Endodermal cell (in vitro differentiated cells): ENCODE measurements around the gene PRR7. TPM values are rescaled to one million over a fixed set of nuclear protein-coding genes. Genes with fewer than 3 reads are reported as not detected.

ENCODE experiments used
- DNase-seq: peaks from one replicate; pipeline ENCODE4 v3.0.0-alpha.2; 2017
- H3K27ac ChIP-seq: 2 replicates; pipeline ENCODE4 v1.5.1; 2013; ENCODE audit warnings: mild to moderate bottlenecking, low read depth, low read length, moderate library complexity
- H3K27me3 ChIP-seq: 2 replicates; pipeline ENCODE4 v1.6.1; 2013; ENCODE audit warnings: mild to moderate bottlenecking, low read length, moderate library complexity; ENCODE audit not compliant: insufficient read depth, control insufficient read depth, poor library complexity, severe bottlenecking
- H3K36me3 ChIP-seq: 2 replicates; pipeline ENCODE4 v1.7.0; 2013; ENCODE audit warnings: mild to moderate bottlenecking, low read length, moderate library complexity; ENCODE audit not compliant: control insufficient read depth, insufficient read depth
- H3K4me1 ChIP-seq: one replicate; pipeline ENCODE4 v1.7.0; 2013; ENCODE audit warnings: low read length; ENCODE audit not compliant: control insufficient read depth, insufficient read depth
- H3K4me3 ChIP-seq: 2 replicates; pipeline ENCODE4 v1.5.1; 2013; ENCODE audit warnings: mild to moderate bottlenecking, low read length, moderate library complexity
- H3K9ac ChIP-seq: 2 replicates; pipeline ENCODE4 v1.6.1; 2013; ENCODE audit warnings: mild to moderate bottlenecking, low read length, moderate library complexity; ENCODE audit not compliant: poor library complexity, severe bottlenecking; ENCODE audit errors: extremely low read depth
- H3K9me3 ChIP-seq: 2 replicates; pipeline ENCODE4 v1.6.1; 2013; ENCODE audit warnings: mild to moderate bottlenecking, low read length, moderate library complexity; ENCODE audit not compliant: control insufficient read depth
- H3K27ac Mint-ChIP-seq: 2 replicates; pipeline ENCODE4 v1.8.0; 2020; ENCODE audit warnings: mixed read lengths
- H3K27me3 Mint-ChIP-seq: 2 replicates; pipeline ENCODE4 v1.8.0; 2021; ENCODE audit warnings: mild to moderate bottlenecking, mixed read lengths; ENCODE audit not compliant: insufficient read depth
- H3K36me3 Mint-ChIP-seq: 2 replicates; pipeline ENCODE4 v1.8.0; 2020; ENCODE audit warnings: low read depth, mixed read lengths
- H3K4me1 Mint-ChIP-seq: 2 replicates; pipeline ENCODE4 v1.8.0; 2020; ENCODE audit warnings: mixed read lengths
- H3K4me3 Mint-ChIP-seq: 2 replicates; pipeline ENCODE4 v1.8.0; 2020; ENCODE audit warnings: mild to moderate bottlenecking, moderate library complexity, mixed read lengths
- H3K9me3 Mint-ChIP-seq: 2 replicates; pipeline ENCODE4 v1.8.0; 2020; ENCODE audit warnings: mild to moderate bottlenecking, mixed read lengths
- WGBS, 2 experiments: methylation state at CpG; one replicate each; pipeline versions ENCODE4 v1.1.5 to v1.1.7; 2013; ENCODE audit warnings: missing lambda C conversion rate in 2 of 2, mixed read lengths in 1 of 2; ENCODE audit not compliant: insufficient coverage in 1 of 2, insufficient read length in 1 of 2; 5-methylcytosine and 5-hydroxymethylcytosine counted together
- total RNA-seq, 2 donors: library from RNA; stranded (reverse); fragmentation: NEBNext Ultra II Directional in 1 of 2; extraction: Animal tissue kit (Norgen Biotek cat#: 25700) in 1 of 2; gene quantifications; 2 replicates in 1 of 2; 3 replicates in 1 of 2; pipeline ENCODE4 v1.2.1, GENCODE V29; 2021
- TF ChIP-seq, protein P1 (sequence below): fragments of 200-600 bp; sonication (generic); conservative IDR thresholded peaks from 2 replicates; pipeline ENCODE4 v1.5.0; 2021; ENCODE audit warnings: antibody characterized with exemption, mild to moderate bottlenecking

Gene PRR7
- total RNA-seq, 2 donors from 2014 or later: 4.7 to 8.0 TPM

DNA sequence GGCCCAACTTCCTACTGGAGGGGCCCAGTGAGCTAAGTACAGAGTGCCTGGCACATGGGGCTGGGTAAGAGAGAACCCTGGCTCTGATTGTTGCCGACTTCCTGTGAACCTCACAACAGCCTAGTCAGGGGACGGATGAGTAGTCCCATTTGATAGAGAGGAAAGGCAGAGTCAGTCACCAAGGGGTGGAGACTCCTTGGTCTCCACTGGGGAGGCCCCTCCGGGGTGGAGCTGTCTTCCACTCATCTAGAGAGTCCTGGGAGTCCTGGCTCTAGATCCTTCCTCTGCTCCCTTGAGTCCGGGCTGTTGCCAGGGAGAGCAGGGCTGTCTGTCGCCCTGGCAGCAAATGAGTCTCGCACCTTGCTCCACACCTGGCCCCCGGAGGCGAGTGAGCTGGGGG lies 12.2 kb upstream of the PRR7 start:
- no peak overlapping the region for H3K4me3 Mint-ChIP-seq
- no peak for DNase-seq
- TF ChIP-seq, protein P1, sequence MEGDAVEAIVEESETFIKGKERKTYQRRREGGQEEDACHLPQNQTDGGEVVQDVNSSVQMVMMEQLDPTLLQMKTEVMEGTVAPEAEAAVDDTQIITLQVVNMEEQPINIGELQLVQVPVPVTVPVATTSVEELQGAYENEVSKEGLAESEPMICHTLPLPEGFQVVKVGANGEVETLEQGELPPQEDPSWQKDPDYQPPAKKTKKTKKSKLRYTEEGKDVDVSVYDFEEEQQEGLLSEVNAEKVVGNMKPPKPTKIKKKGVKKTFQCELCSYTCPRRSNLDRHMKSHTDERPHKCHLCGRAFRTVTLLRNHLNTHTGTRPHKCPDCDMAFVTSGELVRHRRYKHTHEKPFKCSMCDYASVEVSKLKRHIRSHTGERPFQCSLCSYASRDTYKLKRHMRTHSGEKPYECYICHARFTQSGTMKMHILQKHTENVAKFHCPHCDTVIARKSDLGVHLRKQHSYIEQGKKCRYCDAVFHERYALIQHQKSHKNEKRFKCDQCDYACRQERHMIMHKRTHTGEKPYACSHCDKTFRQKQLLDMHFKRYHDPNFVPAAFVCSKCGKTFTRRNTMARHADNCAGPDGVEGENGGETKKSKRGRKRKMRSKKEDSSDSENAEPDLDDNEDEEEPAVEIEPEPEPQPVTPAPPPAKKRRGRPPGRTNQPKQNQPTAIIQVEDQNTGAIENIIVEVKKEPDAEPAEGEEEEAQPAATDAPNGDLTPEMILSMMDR: no peak
- Histone ChIP-seq H3K27ac (no peak overlapping the region), H3K36me3 (peaks cover 41% of the 10 kb centered on the region), H3K9ac (no peak overlapping the region), H3K9me3 (no peaks in the 10 kb centered on the region), H3K4me3 (no peak overlapping the region), H3K27me3 (no peaks in the 10 kb centered on the region), H3K4me1 (no peaks in the 10 kb centered on the region)
- no peaks in the 10 kb centered on the region for H3K27me3 Mint-ChIP-seq
- no peaks in the 10 kb centered on the region for H3K4me1 Mint-ChIP-seq
- no peaks in the 10 kb centered on the region for H3K9me3 Mint-ChIP-seq
- WGBS, 2 experiments: 91% methylated on average over 6 to 8 of the region's 8 CpGs
- H3K27ac Mint-ChIP-seq: no peak overlapping the region
- peaks cover 49% of the 10 kb centered on the region for H3K36me3 Mint-ChIP-seq

DNA sequence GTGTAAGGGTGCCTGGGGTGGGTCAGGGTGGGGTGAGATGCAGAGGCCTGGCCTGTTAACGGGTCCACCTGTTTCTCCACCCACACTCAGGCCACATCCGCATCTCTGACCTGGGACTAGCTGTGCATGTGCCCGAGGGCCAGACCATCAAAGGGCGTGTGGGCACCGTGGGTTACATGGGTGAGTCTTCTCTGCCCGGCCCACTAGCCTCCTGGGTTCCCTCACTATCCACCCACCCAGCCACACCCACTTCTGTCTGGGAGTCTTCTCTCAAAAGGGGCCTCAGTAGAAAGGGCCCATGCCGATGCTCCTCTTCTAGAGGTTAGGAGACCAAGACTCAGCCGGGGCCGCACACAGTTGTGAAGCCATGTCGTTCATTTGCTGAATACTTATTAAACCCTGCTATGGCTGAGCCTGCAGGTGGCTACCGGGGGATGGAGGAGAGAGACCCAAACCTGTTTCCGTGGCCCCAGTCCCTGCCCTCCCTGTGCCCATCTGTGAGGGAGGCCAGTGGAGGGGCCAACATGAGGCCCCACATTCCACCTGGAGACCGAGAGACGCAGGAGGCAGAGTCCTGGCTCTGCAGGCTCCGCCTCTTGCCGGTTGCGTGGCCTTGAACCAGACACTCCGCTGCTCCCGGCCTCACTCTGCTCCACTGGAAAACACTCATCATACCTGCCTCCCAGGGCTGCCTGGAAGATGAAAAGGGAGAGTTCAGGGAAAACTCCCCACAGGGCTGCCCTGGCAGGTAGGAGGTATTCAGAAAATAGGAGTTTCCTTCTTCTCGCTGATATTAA lies 11.5 kb upstream of the PRR7 start:
- H3K9me3 ChIP-seq: no peaks in the 10 kb centered on the region
- peaks cover 43% of the 10 kb centered on the region for H3K36me3 ChIP-seq

DNA sequence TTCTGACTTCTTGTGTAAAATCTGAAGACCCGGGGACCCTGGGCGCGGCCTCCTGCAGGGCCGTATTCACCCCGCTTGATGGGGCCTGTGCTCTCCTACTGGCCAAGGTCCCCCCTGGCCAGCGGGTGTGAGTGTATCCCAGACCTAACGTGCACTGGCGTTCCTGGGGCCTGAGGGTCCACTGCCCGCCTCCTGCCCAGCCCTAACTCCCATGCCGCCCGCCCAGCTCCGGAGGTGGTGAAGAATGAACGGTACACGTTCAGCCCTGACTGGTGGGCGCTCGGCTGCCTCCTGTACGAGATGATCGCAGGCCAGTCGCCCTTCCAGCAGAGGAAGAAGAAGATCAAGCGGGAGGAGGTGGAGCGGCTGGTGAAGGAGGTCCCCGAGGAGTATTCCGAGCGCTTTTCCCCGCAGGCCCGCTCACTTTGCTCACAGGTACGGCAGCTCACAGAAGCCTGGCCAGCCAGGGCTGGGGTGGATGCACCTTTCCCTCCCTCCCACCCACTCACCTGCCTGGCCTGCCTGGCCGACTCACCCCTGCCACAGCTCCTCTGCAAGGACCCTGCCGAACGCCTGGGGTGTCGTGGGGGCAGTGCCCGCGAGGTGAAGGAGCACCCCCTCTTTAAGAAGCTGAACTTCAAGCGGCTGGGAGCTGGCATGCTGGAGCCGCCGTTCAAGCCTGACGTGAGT lies 10.6 kb upstream of the PRR7 start:
- Mint-ChIP-seq H3K27ac (no peak overlapping the region), H3K4me1 (no peaks in the 10 kb centered on the region), H3K9me3 (no peaks in the 10 kb centered on the region), H3K27me3 (no peaks in the 10 kb centered on the region), H3K36me3 (peaks cover 47% of the 10 kb centered on the region), H3K4me3 (no peak overlapping the region)
- H3K27me3 ChIP-seq: no peaks in the 10 kb centered on the region
- peaks cover 43% of the 10 kb centered on the region for H3K36me3 ChIP-seq
- H3K9me3 ChIP-seq: no peaks in the 10 kb centered on the region
- no peak overlapping the region for H3K9ac ChIP-seq
- TF ChIP-seq, protein P1: no peak
- H3K4me1 ChIP-seq: no peaks in the 10 kb centered on the region
- H3K27ac ChIP-seq: no peak overlapping the region
- H3K4me3 ChIP-seq: no peak overlapping the region
- DNase-seq: no peak
- 91 to 92% methylated on average over 18 to 37 of the region's 37 CpGs for WGBS, 2 experiments

More for the DNA sequence above, 11.5 kb upstream of the PRR7 start:
- Mint-ChIP-seq H3K4me1 (no peaks in the 10 kb centered on the region), H3K27me3 (no peaks in the 10 kb centered on the region), H3K4me3 (no peak overlapping the region), H3K27ac (no peak overlapping the region), H3K9me3 (no peaks in the 10 kb centered on the region), H3K36me3 (peaks cover 53% of the 10 kb centered on the region)
- Histone ChIP-seq H3K27ac (no peak overlapping the region), H3K4me3 (no peak overlapping the region), H3K4me1 (no peaks in the 10 kb centered on the region), H3K9ac (no peak overlapping the region), H3K27me3 (no peaks in the 10 kb centered on the region)
- WGBS, 2 experiments: 91 to 95% methylated on average over 8 to 20 of the region's 20 CpGs
- TF ChIP-seq, protein P1: no peak
- DNase-seq: no peak
